HUES48 (cell line): Measurements from ENCODE around the gene NRG2.

ENCODE experiments used
- H3K27ac ChIP-seq: one replicate; pipeline ENCODE4 v1.7.0; 2013; ENCODE audit warnings: low read depth, low read length, inconsistent platforms
- H3K27me3 ChIP-seq: 2 replicates; pipeline ENCODE4 v1.6.1; 2013; ENCODE audit warnings: mild to moderate bottlenecking, low read length; ENCODE audit not compliant: control insufficient read depth, insufficient read depth
- H3K36me3 ChIP-seq: 2 replicates; pipeline ENCODE4 v1.6.1; 2013; ENCODE audit warnings: low read length; ENCODE audit not compliant: control insufficient read depth, insufficient read depth
- H3K4me1 ChIP-seq: 2 replicates; pipeline ENCODE4 v1.6.1; 2013; ENCODE audit warnings: mild to moderate bottlenecking, low read length; ENCODE audit not compliant: control insufficient read depth, insufficient read depth
- H3K4me3 ChIP-seq: 2 replicates; pipeline ENCODE4 v1.5.1; 2013; ENCODE audit warnings: mild to moderate bottlenecking, low read depth, low read length
- H3K9ac ChIP-seq: 2 replicates; pipeline ENCODE4 v1.6.1; 2013; ENCODE audit warnings: mild to moderate bottlenecking, low read depth, low read length, moderate library complexity
- H3K9me3 ChIP-seq: 2 replicates; pipeline ENCODE4 v1.6.1; 2013; ENCODE audit warnings: low read length; ENCODE audit not compliant: control insufficient read depth, insufficient read depth

The NRG2 gene

DNA sequence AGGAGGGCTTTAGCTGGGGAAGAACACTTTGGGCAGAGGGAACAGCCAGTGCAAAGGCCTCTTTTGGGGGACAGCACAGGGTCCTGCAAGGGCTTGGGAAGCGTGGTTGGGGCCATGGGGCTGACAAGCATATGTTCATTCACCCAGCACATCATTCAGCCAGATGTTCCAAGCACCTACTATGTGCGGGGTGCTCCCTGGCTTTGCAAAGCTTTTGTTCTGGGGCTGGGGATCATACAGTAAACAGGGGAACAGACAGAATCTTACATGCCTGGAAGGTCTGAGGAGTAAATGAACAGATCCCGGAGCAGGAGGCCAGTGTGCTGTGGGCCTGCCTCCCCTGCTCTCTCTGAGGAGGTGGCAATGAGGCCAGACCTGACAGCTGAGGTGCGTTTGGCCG lies 230.8 kb downstream of the NRG2 start:
- Histone ChIP-seq H3K4me3 (no peak overlapping the region), H3K36me3 (no peaks in the 10 kb centered on the region), H3K4me1 (no peaks in the 10 kb centered on the region), H3K9me3 (no peaks in the 10 kb centered on the region), H3K27me3 (no peaks in the 10 kb centered on the region), H3K9ac (no peak overlapping the region), H3K27ac (no peak overlapping the region)

DNA sequence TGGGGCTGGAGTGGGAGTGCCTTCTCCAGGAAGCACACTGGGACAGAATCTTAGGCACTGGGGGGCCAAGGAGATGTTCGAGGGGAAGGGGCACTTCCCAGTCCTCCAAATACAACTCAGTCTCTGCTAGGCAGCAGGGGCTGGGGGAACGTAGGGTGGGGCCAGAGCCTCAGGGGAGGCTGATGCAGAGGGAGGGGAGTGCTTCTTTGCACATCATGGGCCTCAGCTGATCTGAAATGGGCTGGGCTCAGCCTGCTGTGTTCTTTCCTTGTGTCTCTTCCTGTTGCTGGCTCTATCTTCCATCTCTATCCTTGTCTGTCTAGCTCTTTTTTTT lies 231.9 kb downstream of the NRG2 start:
- no peak overlapping the region for H3K27ac ChIP-seq
- H3K27me3 ChIP-seq = no peaks in the 10 kb centered on the region
- H3K9ac ChIP-seq = no peak overlapping the region
- no peaks in the 10 kb centered on the region for H3K4me1 ChIP-seq
- no peaks in the 10 kb centered on the region for H3K36me3 ChIP-seq
- no peaks in the 10 kb centered on the region for H3K9me3 ChIP-seq
- no peak overlapping the region for H3K4me3 ChIP-seq

DNA sequence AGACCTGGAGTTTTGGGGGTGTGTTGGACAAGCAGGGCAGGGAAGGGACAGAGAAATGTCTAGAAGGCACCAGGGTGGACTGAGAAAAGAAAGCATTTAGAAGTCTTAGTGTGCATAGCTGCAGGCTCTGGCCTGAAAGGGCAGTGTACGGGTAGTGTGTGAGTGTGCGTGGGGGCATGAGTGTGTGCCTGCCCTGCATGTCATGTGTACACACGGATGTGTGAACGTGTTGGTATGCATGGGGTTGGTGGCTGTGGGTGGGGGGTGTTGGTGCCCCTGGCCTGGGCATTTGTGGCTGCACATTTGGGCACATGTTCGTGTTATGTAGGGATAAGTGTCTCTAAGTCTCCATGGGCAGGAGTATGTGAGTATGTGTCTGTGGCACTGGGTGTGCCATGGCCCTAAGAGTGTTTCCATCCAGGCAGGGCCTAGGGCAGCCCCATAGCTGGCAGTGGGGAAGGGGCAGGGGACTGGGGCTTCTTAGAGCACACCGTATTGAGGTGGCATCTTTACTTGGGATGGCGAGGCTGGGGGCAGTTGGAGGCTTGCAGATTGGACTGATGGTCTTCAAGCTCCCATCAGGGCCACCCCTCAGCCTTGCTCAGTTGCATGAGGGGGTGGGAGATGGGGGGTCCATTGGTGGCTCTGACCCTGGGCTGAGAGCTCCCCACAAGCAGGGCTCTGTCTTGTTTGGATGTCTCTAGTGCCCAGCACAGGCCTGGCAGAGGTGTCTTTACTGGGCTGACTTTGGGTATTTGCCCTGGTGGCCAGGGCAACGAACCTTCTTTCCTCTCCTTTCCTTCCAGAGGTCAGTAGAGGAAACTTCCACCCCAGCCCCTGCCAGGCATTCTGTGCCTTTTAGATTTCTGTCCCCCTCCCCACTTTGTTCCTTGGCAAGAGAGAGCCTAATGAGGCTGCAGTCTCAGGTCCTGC lies 232.5 kb downstream of the NRG2 start:
- Histone ChIP-seq H3K9me3 (no peaks in the 10 kb centered on the region), H3K9ac (no peak overlapping the region), H3K27me3 (no peaks in the 10 kb centered on the region)

DNA sequence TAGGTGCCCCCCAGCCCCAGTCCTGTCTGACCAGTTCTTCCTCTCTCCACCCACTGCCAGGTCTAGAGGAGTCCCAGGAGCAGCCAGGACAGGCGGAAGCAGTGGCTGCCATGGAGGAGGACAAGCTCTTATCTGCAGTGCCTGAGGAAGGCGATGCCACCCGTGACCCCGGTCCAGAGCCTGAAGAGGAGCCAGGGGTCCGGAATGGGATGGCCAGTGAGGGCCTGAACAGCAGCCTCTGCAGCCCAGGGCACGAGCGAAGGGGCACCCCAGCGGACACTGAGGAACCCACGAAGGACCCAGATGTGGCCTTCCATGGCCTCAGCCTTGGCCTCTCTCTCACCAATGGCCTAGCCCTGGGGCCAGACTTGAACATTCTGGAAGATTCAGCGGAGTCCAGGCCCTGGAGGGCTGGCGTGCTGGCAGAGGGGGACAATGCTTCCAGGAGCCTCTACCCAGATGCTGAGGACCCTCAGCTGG lies 233.7 kb downstream of the NRG2 start:
- Histone ChIP-seq H3K4me3 (no peak overlapping the region), H3K27ac (no peak overlapping the region), H3K36me3 (no peaks in the 10 kb centered on the region), H3K9ac (no peak overlapping the region), H3K27me3 (no peaks in the 10 kb centered on the region), H3K4me1 (no peaks in the 10 kb centered on the region), H3K9me3 (no peaks in the 10 kb centered on the region)

More for the DNA sequence above, 232.5 kb downstream of the NRG2 start:
- Histone ChIP-seq H3K36me3 (no peaks in the 10 kb centered on the region), H3K27ac (no peak overlapping the region), H3K4me3 (no peak overlapping the region), H3K4me1 (no peaks in the 10 kb centered on the region)

DNA sequence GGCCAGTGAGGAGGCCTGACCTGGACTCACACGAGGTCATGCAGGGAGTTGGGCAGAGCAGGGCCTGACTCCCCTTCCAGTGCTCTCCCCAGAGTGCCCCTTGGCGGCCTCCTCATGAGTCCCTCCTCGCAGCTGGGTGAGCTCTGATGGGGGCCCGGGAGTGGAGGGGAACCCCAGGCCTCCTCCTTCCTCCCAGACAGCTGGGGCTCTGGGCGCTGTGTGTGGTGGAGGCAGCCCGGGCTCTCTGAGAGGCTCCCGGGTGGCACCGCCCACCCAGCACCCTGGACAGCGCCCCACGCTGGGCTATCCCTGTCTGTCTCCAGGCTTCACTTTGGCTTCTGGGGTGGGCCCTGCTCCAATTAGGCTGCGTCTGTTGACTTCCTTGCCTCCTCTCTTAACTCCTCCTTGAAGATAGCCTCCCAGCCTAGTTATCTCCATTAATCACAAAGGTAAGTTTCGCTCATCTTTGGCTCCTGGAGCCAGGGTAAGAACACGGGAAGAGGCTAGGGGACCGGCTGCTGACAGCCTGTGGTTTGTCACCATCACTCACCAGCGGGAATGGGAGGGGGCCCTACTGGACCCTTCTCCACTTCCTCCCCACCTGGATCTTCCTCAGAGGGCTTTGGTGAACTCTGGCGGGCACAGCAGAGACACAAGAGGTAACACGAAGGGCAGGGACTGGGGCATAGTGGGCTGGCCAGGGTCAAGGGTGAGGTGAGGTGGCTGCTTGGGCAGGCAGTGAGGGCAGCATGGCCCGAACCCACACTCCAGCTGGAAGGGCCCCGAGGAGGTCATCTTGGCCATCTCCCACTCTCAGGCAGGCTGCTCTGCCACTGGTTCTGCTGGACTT lies 234.4 kb downstream of the NRG2 start:
- Histone ChIP-seq H3K4me3 (no peak overlapping the region), H3K27me3 (no peaks in the 10 kb centered on the region; the same call in 1 of the 2 replicates), H3K4me1 (no peaks in the 10 kb centered on the region), H3K27ac (no peak overlapping the region), H3K9ac (no peak overlapping the region), H3K36me3 (no peaks in the 10 kb centered on the region), H3K9me3 (no peaks in the 10 kb centered on the region)

DNA sequence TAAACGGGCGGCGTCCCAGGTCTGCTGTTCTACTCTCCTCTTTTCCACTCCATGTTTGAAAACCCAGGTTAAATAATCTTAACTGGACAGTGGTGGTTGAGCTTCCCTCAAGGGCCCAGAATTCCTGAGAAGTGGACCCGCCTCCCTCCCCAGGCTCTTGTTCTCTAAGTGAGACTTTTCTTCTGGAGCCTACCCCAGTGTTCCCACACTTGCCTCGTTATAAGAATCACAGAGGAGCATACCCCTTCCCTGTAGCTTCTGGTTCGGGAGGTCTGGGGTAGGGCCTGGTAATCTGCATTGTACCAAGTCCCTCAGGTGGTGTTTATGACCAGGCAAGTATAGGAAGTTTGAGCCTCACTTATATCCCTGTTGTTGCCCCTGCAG lies 235.5 kb downstream of the NRG2 start:
- no peaks in the 10 kb centered on the region for H3K36me3 ChIP-seq
- H3K27ac ChIP-seq = no peak overlapping the region
- no peaks in the 10 kb centered on the region for H3K4me1 ChIP-seq
- no peaks in the 10 kb centered on the region for H3K9me3 ChIP-seq
- no peak overlapping the region for H3K9ac ChIP-seq
- H3K27me3 ChIP-seq = peaks cover 3% of the 10 kb centered on the region; the same call in 1 of the 2 replicates
- no peak overlapping the region for H3K4me3 ChIP-seq

DNA sequence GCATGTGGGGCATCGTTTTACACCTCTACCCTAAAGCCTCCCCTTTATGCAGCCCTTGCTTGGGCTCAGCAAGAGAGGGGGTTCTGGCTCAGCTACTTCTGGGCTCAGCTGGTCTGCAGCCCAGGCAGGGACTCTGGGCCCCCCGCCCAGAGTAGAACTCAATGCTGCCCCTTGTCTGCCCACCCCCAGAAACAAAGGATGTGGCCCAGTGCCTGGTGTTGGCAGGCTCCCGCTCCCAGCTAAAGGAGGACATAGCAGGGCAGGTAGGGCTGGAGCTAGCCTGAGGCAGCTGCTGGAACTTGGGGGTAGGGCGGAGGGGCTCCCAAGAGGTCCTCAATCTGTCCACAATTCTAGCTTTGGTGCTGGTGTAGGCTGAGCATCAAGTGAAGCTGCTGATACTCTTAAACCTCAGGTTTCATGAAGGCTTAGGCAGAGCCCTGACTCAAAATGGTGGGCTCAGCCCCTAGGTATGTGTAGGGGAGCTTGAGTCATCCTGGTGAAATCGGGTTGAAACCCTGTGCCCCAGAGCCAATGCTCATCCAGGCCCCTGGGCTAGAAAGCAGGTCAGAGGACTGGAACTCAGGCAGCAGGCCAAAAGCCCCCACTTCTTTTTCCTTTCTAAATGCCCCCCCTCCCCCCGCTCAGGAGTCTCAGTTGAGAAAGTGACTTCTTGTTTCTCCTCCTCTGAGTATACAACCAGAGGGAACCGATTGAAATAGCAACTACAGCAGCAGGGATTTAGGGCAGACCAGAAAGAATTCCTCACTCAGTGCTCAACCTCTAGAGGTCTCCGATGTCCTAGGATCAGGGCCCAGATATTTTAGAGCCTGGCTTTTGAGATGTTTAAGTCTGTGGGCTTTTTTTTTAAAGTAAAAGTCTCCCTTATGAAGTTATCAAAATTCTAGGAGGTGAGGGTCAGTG lies 236.1 kb downstream of the NRG2 start:
- no peak overlapping the region for H3K4me3 ChIP-seq
- no peaks in the 10 kb centered on the region for H3K9me3 ChIP-seq
- H3K4me1 ChIP-seq = no peaks in the 10 kb centered on the region
- peaks cover 8% of the 10 kb centered on the region; the same call in 1 of the 2 replicates for H3K27me3 ChIP-seq
- no peak overlapping the region for H3K27ac ChIP-seq
- no peaks in the 10 kb centered on the region for H3K36me3 ChIP-seq
- H3K9ac ChIP-seq = no peak overlapping the region

DNA sequence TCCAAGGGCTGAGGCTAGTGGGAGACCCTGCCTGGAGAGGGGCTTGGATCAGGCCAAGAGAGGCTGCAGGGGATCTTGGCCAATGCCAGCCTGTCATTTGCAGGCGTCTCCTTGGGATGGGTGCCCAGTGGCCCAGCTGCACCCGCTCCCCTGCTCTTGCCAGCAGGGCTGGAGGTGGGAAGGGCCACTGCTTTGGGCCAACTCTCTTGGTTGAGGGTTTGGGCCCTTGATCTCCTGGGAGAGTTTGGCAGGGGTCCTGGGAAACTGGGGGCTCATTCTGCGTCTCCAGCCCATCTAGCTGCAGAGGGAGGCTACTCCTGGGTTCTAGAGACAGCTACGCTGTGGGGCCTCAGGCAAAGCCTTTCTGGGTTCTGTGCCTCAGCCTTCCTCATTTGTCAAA lies 237.0 kb downstream of the NRG2 start:
- H3K4me3 ChIP-seq = no peak overlapping the region
- H3K4me1 ChIP-seq = no peaks in the 10 kb centered on the region

DNA sequence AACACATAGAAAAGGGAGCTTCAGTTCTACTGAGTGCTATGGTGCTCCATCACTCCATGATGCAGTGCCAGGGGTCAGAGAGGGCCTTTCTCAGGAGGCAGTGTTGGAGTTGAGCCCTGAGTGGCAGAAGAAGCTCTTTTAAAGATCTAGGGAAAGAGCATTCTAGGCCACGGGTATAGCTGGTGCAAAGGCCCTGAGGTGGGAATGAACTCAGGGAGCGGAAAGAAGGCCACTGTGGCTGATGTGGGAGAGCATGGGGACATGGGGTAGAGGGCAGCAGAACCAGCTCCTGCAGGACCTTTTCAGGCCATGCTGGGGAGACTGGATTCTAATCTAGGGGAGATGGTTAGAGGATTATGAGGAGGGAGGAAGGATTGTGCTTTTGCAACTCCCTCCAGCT lies 237.6 kb downstream of the NRG2 start:
- peaks cover 16% of the 10 kb centered on the region; the same call in 1 of the 2 replicates for H3K27me3 ChIP-seq
- H3K9ac ChIP-seq = no peak overlapping the region
- no peak overlapping the region for H3K4me3 ChIP-seq
- H3K9me3 ChIP-seq = no peaks in the 10 kb centered on the region
- no peaks in the 10 kb centered on the region for H3K4me1 ChIP-seq
- H3K36me3 ChIP-seq = no peaks in the 10 kb centered on the region
- no peak overlapping the region for H3K27ac ChIP-seq

More for the DNA sequence above, 237.0 kb downstream of the NRG2 start:
- H3K27ac ChIP-seq = no peak overlapping the region
- no peaks in the 10 kb centered on the region for H3K9me3 ChIP-seq
- H3K9ac ChIP-seq = no peak overlapping the region
- H3K27me3 ChIP-seq = peaks cover 14% of the 10 kb centered on the region; the same call in 1 of the 2 replicates
- H3K36me3 ChIP-seq = no peaks in the 10 kb centered on the region

DNA sequence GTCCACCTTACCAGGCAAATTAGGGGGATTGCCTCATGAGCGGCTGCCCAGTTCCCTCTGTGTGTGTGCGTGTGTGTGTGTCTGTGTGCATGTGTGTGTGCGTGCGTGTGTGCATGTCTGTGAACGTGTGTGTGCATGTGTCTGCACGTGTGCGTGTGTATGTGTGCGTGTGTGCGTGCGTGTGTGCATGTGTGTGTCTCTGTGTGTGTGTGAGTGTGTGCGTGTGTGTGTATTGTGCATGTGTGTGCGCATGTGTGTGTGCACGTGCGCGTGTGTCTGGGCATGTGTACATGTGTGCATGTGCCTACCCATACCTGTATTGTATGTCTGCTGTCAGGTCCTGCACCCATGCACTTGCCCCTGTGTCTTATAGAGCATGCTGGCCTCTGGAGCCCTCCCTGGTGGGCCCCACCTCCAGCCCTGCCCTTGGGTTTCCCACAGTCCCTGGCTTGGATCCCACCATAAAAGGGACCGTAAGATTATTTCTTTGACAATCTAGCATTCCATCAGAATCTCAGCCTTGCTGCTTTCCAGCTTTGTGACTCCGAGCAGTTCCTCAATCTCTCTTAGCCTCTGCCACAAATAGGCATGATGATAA lies 238.2 kb downstream of the NRG2 start:
- no peaks in the 10 kb centered on the region for H3K36me3 ChIP-seq
- H3K4me3 ChIP-seq = no peak overlapping the region
- H3K27ac ChIP-seq = no peak overlapping the region
- H3K4me1 ChIP-seq = no peaks in the 10 kb centered on the region
- no peak overlapping the region for H3K9ac ChIP-seq
- peaks cover 16% of the 10 kb centered on the region for H3K27me3 ChIP-seq
- H3K9me3 ChIP-seq = no peaks in the 10 kb centered on the region
